K562 (cell line): ENCODE measurements around the gene CCDC28B. TPM values are rescaled to one million over a fixed set of nuclear protein-coding genes. Genes with fewer than 3 reads are reported as not detected.

ENCODE experiments used
- ATAC-seq: fragments of 200-7000 bp; cut with Tn5 transposase; 3 replicates; pipeline ENCODE4 v1.9.1; 2020; ENCODE audit warnings: moderate library complexity
- BruUV-seq: library from RNA; stranded (reverse); fragments of 400-500 nt; replicated peaks from 2 replicates; lab custom pipeline; 2021; lab: Mats Ljungman, UMichigan
- CTCF ChIA-PET: fragments of 300-600 bp; formaldehyde crosslinking; extraction: SDS; loops from one replicate; lab custom pipeline; 2021; ENCODE audit warnings: low intra/inter-chr PET ratio; lab: Yijun Ruan, JAX
- POLR2A ChIA-PET: fragments of 300-600, 350-650 bp; sonication (Branson Sonifier 250); formaldehyde crosslinking; extraction: SDS; loops from one replicate; lab custom pipeline; 2021; ENCODE audit warnings: antibody characterized with exemption, inconsistent platforms; lab: Yijun Ruan, JAX
- DNase-seq, 4 experiments: peaks; one replicate each; pipeline versions ENCODE4 v3.0.0 to v3.0.0-alpha.2; 2011 to 2018; ENCODE audit warnings: low spot score in 3 of 4, mixed read lengths in 3 of 4; ENCODE audit errors: extremely low read depth in 1 of 4
- FAIRE-seq: peaks from 2 replicates; lab custom pipeline; 2011; peaks lifted over from hg19 to GRCh38; lab: Jason Lieb, UNC
- H2AFZ ChIP-seq: 2 replicates; pipeline ENCODE4 v1.6.0; 2011; ENCODE audit warnings: low read depth, low read length, control low read depth, inconsistent platforms
- H3K27ac ChIP-seq: fragments of 200-600 bp; 3 replicates; pipeline ENCODE4 v1.8.0; 2011; ENCODE audit warnings: low read depth, mild to moderate bottlenecking, control low read depth, inconsistent platforms, low read length, moderate library complexity, mixed read lengths; ENCODE audit errors: extremely low read depth
- H3K27me3 ChIP-seq, 2 experiments: fragments of 300-600 bp in 1 of 2; 2 replicates in 1 of 2; 3 replicates in 1 of 2; pipeline versions ENCODE4 v1.6.0 to v1.8.0; 2011; ENCODE audit warnings: inconsistent platforms in 2 of 2, low read length in 2 of 2, mild to moderate bottlenecking in 1 of 2, mixed read lengths in 1 of 2, moderate library complexity in 1 of 2; ENCODE audit not compliant: control insufficient read depth in 2 of 2, insufficient read depth in 2 of 2
- H3K36me3 ChIP-seq: fragments of 300-600 bp; 3 replicates; pipeline ENCODE4 v1.8.0; 2011; ENCODE audit warnings: mild to moderate bottlenecking, low read length, inconsistent platforms; ENCODE audit not compliant: control insufficient read depth, insufficient read depth
- H3K4me1 ChIP-seq, 2 experiments: fragments of 200-600 bp in 1 of 2; replicated peaks in 1 of 2; 2 replicates in 1 of 2; 3 replicates in 1 of 2; pipeline versions ENCODE4 v1.5.1 to v1.8.0; 2011; ENCODE audit warnings: inconsistent platforms in 2 of 2, low read length in 2 of 2, mild to moderate bottlenecking in 1 of 2, mixed read lengths in 1 of 2, moderate library complexity in 1 of 2; ENCODE audit not compliant: control insufficient read depth in 2 of 2, insufficient read depth in 2 of 2
- H3K4me2 ChIP-seq: 2 replicates; pipeline ENCODE4 v1.6.1; 2011; ENCODE audit warnings: low read length, control low read depth, inconsistent platforms, mixed read lengths; ENCODE audit not compliant: insufficient read depth
- H3K4me3 ChIP-seq: fragments of 200-600 bp; sonication (generic), shearing (Covaris generic); 2 replicates; pipeline ENCODE4 v1.5.1; 2016; ENCODE audit warnings: control low read depth, inconsistent platforms
- H3K79me2 ChIP-seq: fragments of 200-600 bp; 3 replicates; pipeline ENCODE4 v1.8.0; 2011; ENCODE audit warnings: low read length, inconsistent platforms; ENCODE audit not compliant: control insufficient read depth, insufficient read depth
- H3K9ac ChIP-seq, 2 experiments: 2 replicates each; pipeline versions ENCODE4 v1.6.0 to v1.6.1; 2011; ENCODE audit warnings: low read depth in 2 of 2, low read length in 2 of 2, control low read depth in 1 of 2, inconsistent platforms in 1 of 2, mild to moderate bottlenecking in 1 of 2, mixed read lengths in 1 of 2; ENCODE audit not compliant: insufficient read depth in 1 of 2
- H3K9me1 ChIP-seq: one replicate; pipeline ENCODE4 v1.6.0; 2011; ENCODE audit warnings: inconsistent platforms, mild to moderate bottlenecking, low read length, moderate library complexity; ENCODE audit not compliant: control insufficient read depth, insufficient read depth
- H3K9me3 ChIP-seq: replicated peaks from 2 replicates; pipeline ENCODE4 v1.5.1; 2011; ENCODE audit warnings: low read depth, low read length, inconsistent platforms; ENCODE audit not compliant: control insufficient read depth, insufficient read depth
- H4K20me1 ChIP-seq: replicated peaks from 2 replicates; pipeline ENCODE4 v1.6.1; 2011; ENCODE audit warnings: low read length, inconsistent platforms, mixed read lengths; ENCODE audit not compliant: control insufficient read depth, insufficient read depth
- ATF7 ChIP-seq: fragments of 450-650 bp; IDR thresholded peaks from 2 replicates; pipeline ENCODE4 v1.7.1; 2014; ENCODE audit warnings: mild to moderate bottlenecking, moderate library complexity
- FOXK2 ChIP-seq, 2 experiments: fragments of 450-650 bp; IDR thresholded peaks in 1 of 2; conservative IDR thresholded peaks in 1 of 2; 2 replicates each; pipeline ENCODE4 v1.6.1; 2016; ENCODE audit warnings: low read depth in 2 of 2, mild to moderate bottlenecking in 1 of 2
- NONO ChIP-seq, 2 experiments: fragments of 200-400 bp in 1 of 2; fragments of 450-650 bp in 1 of 2; formaldehyde crosslinking in 1 of 2; IDR thresholded peaks; 2 replicates each; pipeline ENCODE4 v1.6.1; 2017; ENCODE audit warnings: low read depth in 2 of 2, mild to moderate bottlenecking in 2 of 2, moderate library complexity in 2 of 2, low read length in 1 of 2
- WGBS: fragments of 100-300 bp; shearing (Covaris generic); methylation state at CpG from one replicate; pipeline ENCODE4 v1.1.6; 2016; ENCODE audit warnings: low coverage, mixed read lengths; ENCODE audit not compliant: insufficient coverage; ENCODE audit errors: missing lambda C conversion rate; 5-methylcytosine and 5-hydroxymethylcytosine counted together
- in situ Hi-C: fragments of 300-500 bp; cut with MboI; formaldehyde crosslinking; loops from 4 replicates; pipeline ENCODE4 v1.15.0; 2018; ENCODE audit warnings: inconsistent platforms, mixed read lengths
- intact Hi-C: fragments of 100-400 bp; cut with micrococcal nuclease; formaldehyde crosslinking; loops from 2 replicates; pipeline ENCODE4 v1.14.2; 2022
- polyA plus RNA-seq, 8 experiments: library from polyadenylated mRNA; depleted of rRNA in 4 of 8; stranded (reverse) in 5 of 8; unstranded in 3 of 8; fragments of >200 nt; fragmentation: Nextera tagmentation in 2 of 8; fragmentation: Illumina TruSeq in 1 of 8; extraction: Ambion mirVana in 2 of 8; extraction: Trizol in 1 of 8; gene quantifications; 2 replicates each; pipeline versions ENCODE4 v1.2.1 to v1.2.3, GENCODE V29; 2011 to 2014; ENCODE audit warnings: inconsistent platforms in 1 of 8, missing spikeins in 1 of 8
- total RNA-seq, 7 experiments: library from RNA; depleted of rRNA in 6 of 7; stranded (reverse); fragments of >200 nt in 6 of 7; fragmentation: Illumina TruSeq in 2 of 7; extraction: Trizol in 2 of 7; gene quantifications; 2 replicates each; pipeline versions ENCODE4 v1.2.1 to v1.2.3, GENCODE V29; 2011 to 2021; ENCODE audit warnings: low replicate concordance in 1 of 7
- TF ChIP-seq, protein P1 (sequence below): fragments of 250-450 bp; sonication (Bioruptor Pico); IDR thresholded peaks from 2 replicates; pipeline ENCODE4 v1.4.0; 2020; ENCODE audit warnings: mild to moderate bottlenecking
- TF ChIP-seq, protein P2 (sequence below): fragments of 450-650 bp; IDR thresholded peaks from 2 replicates; pipeline ENCODE4 v1.6.1; 2018; ENCODE audit not compliant: partially characterized antibody

The CCDC28B gene
- total and polyA plus RNA-seq, 9 of the 15 experiments (the other 6 are each of a cell fraction or from before 2014, with no cell fraction given), result 5.7 to 54.5 (median 31.7) TPM

DNA sequence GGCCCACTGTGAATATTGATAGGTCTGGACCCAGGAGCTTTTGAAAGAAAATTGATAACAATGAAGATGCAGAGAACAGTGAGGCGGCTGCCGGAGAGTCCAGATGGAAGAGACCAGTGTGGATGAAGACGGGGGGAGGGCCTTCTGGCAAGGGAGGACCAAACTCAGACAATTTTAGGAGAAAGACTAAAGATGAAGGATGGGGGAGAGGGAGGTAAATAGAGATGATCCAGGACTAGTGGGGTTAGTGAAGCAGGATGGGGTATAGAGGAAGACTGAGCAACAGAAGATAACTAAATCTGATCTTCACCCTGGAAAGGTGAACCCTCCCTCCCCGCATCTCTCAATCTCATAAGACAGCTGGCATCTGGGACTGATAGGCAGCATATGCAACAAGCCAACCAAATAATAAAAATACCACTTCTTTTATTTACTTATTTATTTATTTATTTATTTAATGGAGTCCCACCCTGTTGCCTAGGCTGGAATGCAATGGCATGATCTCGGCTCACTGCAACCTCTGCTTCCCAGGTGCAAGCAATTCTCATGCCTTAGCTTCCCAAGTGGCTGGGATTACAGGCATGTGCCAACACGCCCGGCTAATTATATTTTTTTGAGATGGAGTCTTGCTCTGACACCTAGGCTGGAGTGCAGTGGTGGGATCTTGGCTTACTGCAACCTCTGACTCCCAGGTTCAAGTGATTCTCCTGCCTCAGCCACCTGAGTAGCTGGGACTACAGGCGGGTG, 32.3 kb downstream of the CCDC28B start:
- intact Hi-C loops, result no loop called here
- H3K27me3 ChIP-seq, result no peaks in the 10 kb centered on the region
- TF ChIP-seq, protein P1, sequence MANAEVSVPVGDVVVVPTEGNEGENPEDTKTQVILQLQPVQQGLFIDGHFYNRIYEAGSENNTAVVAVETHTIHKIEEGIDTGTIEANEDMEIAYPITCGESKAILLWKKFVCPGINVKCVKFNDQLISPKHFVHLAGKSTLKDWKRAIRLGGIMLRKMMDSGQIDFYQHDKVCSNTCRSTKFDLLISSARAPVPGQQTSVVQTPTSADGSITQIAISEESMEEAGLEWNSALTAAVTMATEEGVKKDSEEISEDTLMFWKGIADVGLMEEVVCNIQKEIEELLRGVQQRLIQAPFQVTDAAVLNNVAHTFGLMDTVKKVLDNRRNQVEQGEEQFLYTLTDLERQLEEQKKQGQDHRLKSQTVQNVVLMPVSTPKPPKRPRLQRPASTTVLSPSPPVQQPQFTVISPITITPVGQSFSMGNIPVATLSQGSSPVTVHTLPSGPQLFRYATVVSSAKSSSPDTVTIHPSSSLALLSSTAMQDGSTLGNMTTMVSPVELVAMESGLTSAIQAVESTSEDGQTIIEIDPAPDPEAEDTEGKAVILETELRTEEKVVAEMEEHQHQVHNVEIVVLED (CRISPR knock-in tag), result no peak
- peak in 1 of 2 experiments; percentile 81; a peak in 2 of 4 replicates for TF ChIP-seq FOXK2 (conservative IDR thresholded peaks at IDR 0.05 in 1 of 2, IDR thresholded peaks at IDR 0.05 in 1 of 2; ENCODE audit: low read depth in 2 of 2)
- peak; percentile 62 for TF ChIP-seq ATF7
- TF ChIP-seq NONO (IDR thresholded peaks at IDR 0.05; ENCODE audit: low read depth in 2 of 2, low read length in 1 of 2), result 0 out of 4 replicates have a peak, but pooled peaks of 1 of the 2 experiments have one; percentile 54
- TF ChIP-seq, protein P2, sequence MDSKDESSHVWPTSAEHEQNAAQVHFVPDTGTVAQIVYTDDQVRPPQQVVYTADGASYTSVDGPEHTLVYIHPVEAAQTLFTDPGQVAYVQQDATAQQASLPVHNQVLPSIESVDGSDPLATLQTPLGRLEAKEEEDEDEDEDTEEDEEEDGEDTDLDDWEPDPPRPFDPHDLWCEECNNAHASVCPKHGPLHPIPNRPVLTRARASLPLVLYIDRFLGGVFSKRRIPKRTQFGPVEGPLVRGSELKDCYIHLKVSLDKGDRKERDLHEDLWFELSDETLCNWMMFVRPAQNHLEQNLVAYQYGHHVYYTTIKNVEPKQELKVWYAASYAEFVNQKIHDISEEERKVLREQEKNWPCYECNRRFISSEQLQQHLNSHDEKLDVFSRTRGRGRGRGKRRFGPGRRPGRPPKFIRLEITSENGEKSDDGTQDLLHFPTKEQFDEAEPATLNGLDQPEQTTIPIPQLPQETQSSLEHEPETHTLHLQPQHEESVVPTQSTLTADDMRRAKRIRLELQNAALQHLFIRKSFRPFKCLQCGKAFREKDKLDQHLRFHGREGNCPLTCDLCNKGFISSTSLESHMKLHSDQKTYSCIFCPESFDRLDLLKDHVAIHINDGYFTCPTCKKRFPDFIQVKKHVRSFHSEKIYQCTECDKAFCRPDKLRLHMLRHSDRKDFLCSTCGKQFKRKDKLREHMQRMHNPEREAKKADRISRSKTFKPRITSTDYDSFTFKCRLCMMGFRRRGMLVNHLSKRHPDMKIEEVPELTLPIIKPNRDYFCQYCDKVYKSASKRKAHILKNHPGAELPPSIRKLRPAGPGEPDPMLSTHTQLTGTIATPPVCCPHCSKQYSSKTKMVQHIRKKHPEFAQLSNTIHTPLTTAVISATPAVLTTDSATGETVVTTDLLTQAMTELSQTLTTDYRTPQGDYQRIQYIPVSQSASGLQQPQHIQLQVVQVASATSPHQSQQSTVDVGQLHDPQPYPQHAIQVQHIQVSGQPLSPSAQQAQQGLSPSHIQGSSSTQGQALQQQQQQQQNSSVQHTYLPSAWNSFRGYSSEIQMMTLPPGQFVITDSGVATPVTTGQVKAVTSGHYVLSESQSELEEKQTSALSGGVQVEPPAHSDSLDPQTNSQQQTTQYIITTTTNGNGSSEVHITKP, result peak; percentile 98
- TF ChIP-seq, all 486 proteins: peak for 4
- Histone ChIP-seq H3K27ac (no peak overlapping the region), H3K36me3 (peaks cover 48% of the 10 kb centered on the region), H3K9me1 (peaks cover 4% of the 10 kb centered on the region), H3K9me3 (no peaks in the 10 kb centered on the region), H3K4me3 (no peak overlapping the region), H3K9ac (no peak overlapping the region), H4K20me1 (no peaks in the 10 kb centered on the region), H3K79me2 (no peaks in the 10 kb centered on the region), H3K4me2 (no peak overlapping the region), H2AFZ (no peak overlapping the region), H3K4me1 (peaks cover 16 to 17% of the 10 kb centered on the region in 2 experiments; a peak in 4 of 5 replicates)
- ChIA-PET CTCF (no interaction called here), POLR2A (interaction anchor here (0.8 to 2.3 kb wide), 7 partner anchors 9 to 75 kb away, joined by 3 to 8 read pairs (median 6); no protein-coding TSS in a partner anchor)
- ATAC-seq, result peak; percentile 3
- WGBS, result 79% methylated on average over 8 of the region's 8 CpGs
- in situ Hi-C loops, result no loop called here
- no TSS peak for BruUV-seq
- no peak for FAIRE-seq
- no peak for DNase-seq
